ENCODE measurements around the gene PPM1D.
"Not testable (repeated sequence)": the region's sequence is repeated elsewhere in the genome, so short reads cannot be mapped to it uniquely, and the experiment has no call there.

PPM1D gene

GRCh38 chr17:60623415-60623814, 23.4 kb downstream of the PPM1D start:
- no peak for DNase-seq

- DNase-seq: no peak
Measured at GRCh38 chr17:60627124-60627523, 27.1 kb downstream of the PPM1D start.

GRCh38 chr17:60628252-60628889, 28.4 kb downstream of the PPM1D start:
- DNase-seq: no peak

GRCh38 chr17:60629120-60629519, 29.1 kb downstream of the PPM1D start:
- no peak for DNase-seq

- DNase-seq: no peak
Measured at GRCh38 chr17:60630352-60630751, 30.4 kb downstream of the PPM1D start.

GRCh38 chr17:60631119-60631518, 31.1 kb downstream of the PPM1D start:
- DNase-seq: no peak

- no peak for DNase-seq
Measured at GRCh38 chr17:60637683-60638082, 37.7 kb downstream of the PPM1D start.

- no peak for DNase-seq
Measured at GRCh38 chr17:60639019-60639330, 39.0 kb downstream of the PPM1D start.

- no peak for DNase-seq
Measured at GRCh38 chr17:60640503-60640902, 40.5 kb downstream of the PPM1D start.

- no peak for DNase-seq
Measured at GRCh38 chr17:60641126-60641525, 41.1 kb downstream of the PPM1D start.

- DNase-seq: peak; percentile 57
Measured at GRCh38 chr17:60641810-60642220, 41.8 kb downstream of the PPM1D start.

- no peak for DNase-seq
Measured at GRCh38 chr17:60645918-60646523, 46.0 kb downstream of the PPM1D start.

GRCh38 chr17:60646701-60647100, 46.7 kb downstream of the PPM1D start:
- DNase-seq: no peak

- DNase-seq: no peak
Measured at GRCh38 chr17:60647705-60648104, 47.7 kb downstream of the PPM1D start.

- peak; percentile 1 for DNase-seq
Measured at GRCh38 chr17:60652454-60653247, 52.7 kb downstream of the PPM1D start.

GRCh38 chr17:60653569-60653968, 53.6 kb downstream of the PPM1D start:
- no peak for DNase-seq

GRCh38 chr17:60656499-60656898, 56.5 kb downstream of the PPM1D start:
- no peak for DNase-seq

GRCh38 chr17:60659156-60659555, 59.2 kb downstream of the PPM1D start:
- no peak for DNase-seq

GRCh38 chr17:60661489-60661888, 61.5 kb downstream of the PPM1D start:
- no peak for DNase-seq

GRCh38 chr17:60664022-60664421, 64.0 kb downstream of the PPM1D start:
- DNase-seq: no peak

- no peak for DNase-seq
Measured at GRCh38 chr17:60665602-60666001, 65.6 kb downstream of the PPM1D start.

- DNase-seq: not testable (repeated sequence)
Measured at GRCh38 chr17:60668741-60669140, 68.7 kb downstream of the PPM1D start.

- no peak for DNase-seq
Measured at GRCh38 chr17:60671482-60671881, 71.5 kb downstream of the PPM1D start.

GRCh38 chr17:60674637-60675036, 74.6 kb downstream of the PPM1D start:
- not testable (repeated sequence) for DNase-seq
